BJ (cell line): Measurements from ENCODE around the gene PLEKHO1. TPM values are rescaled to one million over a fixed set of nuclear protein-coding genes. Genes with fewer than 3 reads are reported as not detected.

Source experiments
- CTCF ChIA-PET: fragments of 350-600 bp; formaldehyde crosslinking; extraction: SDS; loops from one replicate; lab custom pipeline; 2021; ENCODE audit warnings: antibody characterized with exemption, inconsistent platforms; lab: Yijun Ruan, JAX
- POLR2A ChIA-PET: fragments of 300-600 bp; sonication (Branson Sonifier 250); formaldehyde crosslinking; extraction: SDS; loops from one replicate; lab custom pipeline; 2021; ENCODE audit warnings: antibody characterized with exemption; lab: Charles Lee
- DNase-seq: peaks from one replicate; pipeline ENCODE4 v3.0.0-alpha.2; 2011; ENCODE audit warnings: low read depth
- H3K27me3 ChIP-seq: 2 replicates; pipeline ENCODE4 v1.6.0; 2011; ENCODE audit warnings: low read length; ENCODE audit not compliant: control insufficient read depth, insufficient read depth
- H3K36me3 ChIP-seq: 2 replicates; pipeline ENCODE4 v1.5.1; 2011; ENCODE audit warnings: low read length; ENCODE audit not compliant: control insufficient read depth, insufficient read depth
- H3K4me3 ChIP-seq: 2 replicates; pipeline ENCODE4 v1.5.1; 2011; ENCODE audit warnings: low read depth, mild to moderate bottlenecking, control low read depth, low read length
- polyA plus RNA-seq: library from polyadenylated mRNA; depleted of rRNA; stranded (reverse); fragments of >200 nt; gene quantifications from 2 replicates; pipeline ENCODE4 v1.2.3, GENCODE V29; 2011
- TF ChIP-seq, protein P1 (sequence below): IDR thresholded peaks from 2 replicates; pipeline ENCODE4 v1.5.1; 2011; ENCODE audit warnings: low read depth, mild to moderate bottlenecking, control low read depth, inconsistent platforms, low read length, moderate library complexity; ENCODE audit not compliant: insufficient read depth

PLEKHO1 gene
- polyA plus RNA-seq, 1 experiment: 41.3 TPM

DNA sequence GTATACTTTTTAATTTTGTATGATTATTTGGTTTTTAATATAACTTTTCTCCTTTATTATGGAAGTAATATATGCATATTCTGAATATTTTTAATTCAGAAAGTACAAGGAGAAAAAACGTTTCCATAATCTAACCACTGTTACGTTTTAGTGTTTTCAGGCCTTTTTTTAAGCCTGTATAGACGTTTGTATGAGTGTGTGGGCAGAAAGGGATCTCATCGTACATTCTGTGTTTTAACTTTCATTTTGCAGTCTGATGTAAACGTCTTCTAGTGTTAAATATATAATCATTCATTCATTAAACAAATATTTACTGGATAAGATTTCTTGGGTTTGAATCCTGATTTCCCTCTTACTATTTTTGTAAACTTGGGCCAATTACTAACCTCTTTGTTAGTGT lies 38.0 kb upstream of the PLEKHO1 start:
- no peak overlapping the region for H3K4me3 ChIP-seq
- TF ChIP-seq, protein P1, sequence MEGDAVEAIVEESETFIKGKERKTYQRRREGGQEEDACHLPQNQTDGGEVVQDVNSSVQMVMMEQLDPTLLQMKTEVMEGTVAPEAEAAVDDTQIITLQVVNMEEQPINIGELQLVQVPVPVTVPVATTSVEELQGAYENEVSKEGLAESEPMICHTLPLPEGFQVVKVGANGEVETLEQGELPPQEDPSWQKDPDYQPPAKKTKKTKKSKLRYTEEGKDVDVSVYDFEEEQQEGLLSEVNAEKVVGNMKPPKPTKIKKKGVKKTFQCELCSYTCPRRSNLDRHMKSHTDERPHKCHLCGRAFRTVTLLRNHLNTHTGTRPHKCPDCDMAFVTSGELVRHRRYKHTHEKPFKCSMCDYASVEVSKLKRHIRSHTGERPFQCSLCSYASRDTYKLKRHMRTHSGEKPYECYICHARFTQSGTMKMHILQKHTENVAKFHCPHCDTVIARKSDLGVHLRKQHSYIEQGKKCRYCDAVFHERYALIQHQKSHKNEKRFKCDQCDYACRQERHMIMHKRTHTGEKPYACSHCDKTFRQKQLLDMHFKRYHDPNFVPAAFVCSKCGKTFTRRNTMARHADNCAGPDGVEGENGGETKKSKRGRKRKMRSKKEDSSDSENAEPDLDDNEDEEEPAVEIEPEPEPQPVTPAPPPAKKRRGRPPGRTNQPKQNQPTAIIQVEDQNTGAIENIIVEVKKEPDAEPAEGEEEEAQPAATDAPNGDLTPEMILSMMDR: no peak
- no peak for DNase-seq
- CTCF ChIA-PET: no interaction called here
- H3K27me3 ChIP-seq: no peaks in the 10 kb centered on the region
- POLR2A ChIA-PET: no interaction called here
- no peaks in the 10 kb centered on the region for H3K36me3 ChIP-seq

DNA sequence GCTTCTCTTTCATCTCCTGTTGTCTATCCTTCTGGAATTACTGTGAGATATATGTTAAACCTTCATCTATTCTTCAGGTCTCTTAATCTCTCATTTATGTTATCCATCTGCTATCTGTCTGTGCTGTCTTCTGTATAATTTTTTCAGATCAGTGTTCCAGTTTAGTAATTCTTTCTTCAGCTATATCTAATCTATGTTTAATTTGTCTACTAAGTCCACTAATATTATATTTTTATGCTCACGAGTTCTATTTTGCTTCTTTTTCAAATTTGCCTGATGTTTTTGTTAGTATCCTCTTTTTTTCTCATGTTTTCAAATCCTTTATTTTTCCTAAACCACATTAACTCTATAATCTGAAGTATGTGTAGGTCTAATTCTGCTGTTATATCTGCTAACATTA lies 34.6 kb upstream of the PLEKHO1 start:
- Histone ChIP-seq H3K27me3 (no peaks in the 10 kb centered on the region), H3K36me3 (no peaks in the 10 kb centered on the region), H3K4me3 (no peak overlapping the region)
- ChIA-PET CTCF (no interaction called here), POLR2A (no interaction called here)
- no peak for DNase-seq
- TF ChIP-seq, protein P1: no peak

DNA sequence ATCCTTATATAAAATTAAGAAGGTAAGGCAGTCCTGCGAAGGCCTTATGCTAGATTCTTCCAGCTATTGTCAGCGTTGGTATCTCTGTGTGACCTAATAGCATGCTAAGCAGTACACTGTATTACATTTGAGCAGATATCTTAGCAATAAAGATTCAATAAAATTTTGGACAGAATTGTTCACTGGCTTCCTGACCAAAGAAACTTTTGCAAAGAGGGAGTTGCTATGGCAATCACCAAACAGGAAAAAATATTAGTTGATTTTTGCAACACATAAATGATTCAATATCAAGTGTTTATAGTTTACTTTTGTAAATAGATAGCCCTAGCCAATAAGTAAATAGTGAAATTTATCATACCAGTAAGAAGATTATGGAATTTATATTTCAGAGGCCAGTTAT lies 31.0 kb upstream of the PLEKHO1 start:
- ChIA-PET POLR2A (no interaction called here), CTCF (no interaction called here)
- Histone ChIP-seq H3K27me3 (no peaks in the 10 kb centered on the region), H3K4me3 (no peak overlapping the region), H3K36me3 (no peaks in the 10 kb centered on the region)
- TF ChIP-seq, protein P1: no peak
- no peak for DNase-seq

DNA sequence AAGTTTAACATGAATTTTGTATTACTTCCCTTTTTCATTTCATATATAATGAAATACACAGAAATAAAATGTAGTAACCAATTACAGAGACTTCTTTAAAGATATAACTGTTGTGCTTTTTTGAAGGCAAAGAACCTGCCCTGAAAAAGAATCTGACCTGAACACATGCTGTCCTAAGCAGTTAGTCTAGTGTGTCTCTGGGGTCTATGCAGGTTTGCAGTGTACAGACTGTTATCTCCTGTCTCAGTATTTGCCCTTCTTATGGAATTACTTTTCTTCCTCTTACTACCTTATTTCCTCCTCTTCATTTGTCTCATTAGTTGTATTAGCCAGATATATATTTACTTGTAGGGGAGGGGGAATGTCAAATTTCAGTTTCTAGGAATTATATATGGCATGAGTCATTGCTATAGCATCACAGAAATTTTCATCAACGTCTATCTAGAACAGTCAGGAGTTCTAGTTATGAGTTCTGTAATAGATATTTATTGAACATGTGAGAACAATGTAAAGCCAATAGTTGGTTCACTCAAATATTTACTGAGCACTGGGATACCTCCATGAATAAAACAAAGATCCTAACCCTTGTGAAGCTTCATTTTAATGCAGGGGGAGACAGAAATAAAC lies 28.4 kb upstream of the PLEKHO1 start:
- POLR2A ChIA-PET: no interaction called here
- CTCF ChIA-PET: no interaction called here

DNA sequence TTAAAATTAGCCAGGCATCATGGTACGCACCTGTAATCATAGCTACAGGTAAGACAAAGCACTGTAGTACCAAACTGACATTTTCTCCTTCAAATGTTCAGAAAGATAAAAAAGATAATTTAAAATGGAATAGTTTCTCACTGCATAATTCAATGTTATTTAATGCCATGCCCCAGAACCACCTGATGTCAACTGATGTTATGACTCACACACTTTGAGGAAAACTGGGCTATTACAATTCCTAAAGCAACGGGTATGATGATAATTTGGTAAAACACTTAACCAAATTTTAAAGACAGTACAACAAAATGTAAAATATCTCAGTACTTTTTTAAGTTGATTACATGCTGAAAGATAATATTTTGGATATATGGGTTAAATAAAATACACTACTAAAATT lies 22.9 kb upstream of the PLEKHO1 start:
- no peak for DNase-seq
- Histone ChIP-seq H3K4me3 (no peak overlapping the region), H3K27me3 (no peaks in the 10 kb centered on the region), H3K36me3 (no peaks in the 10 kb centered on the region)
- CTCF ChIA-PET: interaction anchor here (1.6 kb wide), 1 partner anchor 39 kb away, joined by 6 read pairs; no protein-coding TSS in a partner anchor
- POLR2A ChIA-PET: no interaction called here
- TF ChIP-seq, protein P1: no peak

More for the DNA sequence above, 28.4 kb upstream of the PLEKHO1 start:
- no peaks in the 10 kb centered on the region for H3K27me3 ChIP-seq
- H3K36me3 ChIP-seq: no peaks in the 10 kb centered on the region
- no peak for DNase-seq
- TF ChIP-seq, protein P1: no peak
- no peak overlapping the region for H3K4me3 ChIP-seq
